Nephron (organoid): ENCODE measurements around the gene SELENOS.
A peak's percentile ranks its signal among the peaks of the same experiment; 100 is the strongest.

ENCODE experiments used
- H3K27ac Mint-ChIP-seq, 3 experiments: 2 replicates each; pipeline ENCODE4 v1.8.0; 2020; ENCODE audit warnings: mixed read lengths in 3 of 3, mild to moderate bottlenecking in 2 of 3, moderate library complexity in 1 of 3
- H3K27me3 Mint-ChIP-seq: 2 replicates; pipeline ENCODE4 v1.8.0; 2021; ENCODE audit warnings: low read depth, mild to moderate bottlenecking, moderate library complexity, mixed read lengths
- H3K36me3 Mint-ChIP-seq: 2 replicates; pipeline ENCODE4 v1.8.0; 2020; ENCODE audit warnings: low read depth, mixed read lengths
- H3K4me1 Mint-ChIP-seq: 2 replicates; pipeline ENCODE4 v1.8.0; 2020; ENCODE audit warnings: mixed read lengths
- H3K4me3 Mint-ChIP-seq, 3 experiments: 2 replicates each; pipeline ENCODE4 v1.8.0; 2020; ENCODE audit warnings: mild to moderate bottlenecking in 3 of 3, mixed read lengths in 3 of 3, moderate library complexity in 2 of 3
- H3K9me3 Mint-ChIP-seq: 2 replicates; pipeline ENCODE4 v1.8.0; 2020; ENCODE audit warnings: mixed read lengths
- CTCF ChIP-seq, 3 experiments: fragments of 200-600 bp; sonication (generic); IDR thresholded peaks; one replicate each; pipeline ENCODE4 v1.5.0; 2021; ENCODE audit warnings: antibody characterized with exemption in 3 of 3; ENCODE audit not compliant: unreplicated experiment in 3 of 3

The SELENOS gene

DNA sequence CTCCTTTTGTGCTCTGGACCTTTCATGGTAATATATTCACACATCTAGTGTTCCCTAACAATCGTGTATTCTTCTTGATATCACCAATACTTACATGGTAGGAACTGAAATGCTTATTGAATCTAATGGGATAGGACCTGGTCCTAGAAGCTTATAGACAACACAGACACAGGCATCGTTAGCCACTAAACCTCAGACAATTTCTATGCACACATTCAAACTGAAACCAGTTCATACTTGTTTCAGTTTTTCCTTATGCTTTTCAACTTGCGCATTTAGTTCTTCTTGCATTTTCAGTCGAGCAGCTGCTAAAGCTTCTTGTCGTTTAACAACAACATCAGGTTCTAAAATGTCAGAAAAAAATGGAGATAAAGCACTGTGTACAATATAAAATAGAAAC, 2.3 kb downstream of the SELENOS start:
- Mint-ChIP-seq H3K4me3 (peak overlapping the region; percentile 8 to 97 (median 78)), H3K36me3 (peaks cover 53% of the 10 kb centered on the region), H3K9me3 (no peaks in the 10 kb centered on the region), H3K27ac (no peak overlapping the region), H3K4me1 (peaks cover 13% of the 10 kb centered on the region), H3K27me3 (no peaks in the 10 kb centered on the region)
- TF ChIP-seq CTCF (IDR thresholded peaks at IDR 0.05; ENCODE audit: unreplicated experiment in 3 of 3): no peak

DNA sequence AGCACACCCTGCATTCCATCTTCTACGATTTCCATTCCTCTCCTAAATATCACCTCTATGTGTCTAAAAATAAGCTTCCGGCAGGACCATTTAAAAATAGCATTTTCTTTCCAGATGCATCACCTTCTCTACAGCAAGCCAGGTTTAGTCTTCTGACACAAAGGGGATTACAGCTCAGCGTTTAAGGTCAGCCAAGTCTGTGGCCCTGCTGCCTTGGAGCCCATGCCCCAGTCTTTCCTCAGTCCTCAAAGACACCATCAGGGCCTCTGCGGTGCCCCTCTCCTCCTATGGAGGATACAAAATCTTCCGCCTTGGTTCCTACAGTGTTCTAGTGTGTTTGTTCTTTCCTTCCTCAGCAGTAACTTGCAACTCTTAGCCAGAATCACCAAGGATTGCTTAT, 3.8 kb downstream of the SELENOS start:
- TF ChIP-seq CTCF (IDR thresholded peaks at IDR 0.05; ENCODE audit: unreplicated experiment in 3 of 3): no peak
- Mint-ChIP-seq H3K9me3 (no peaks in the 10 kb centered on the region), H3K4me3 (no peak overlapping the region), H3K27ac (no peak overlapping the region), H3K4me1 (peaks cover 11% of the 10 kb centered on the region), H3K27me3 (no peaks in the 10 kb centered on the region), H3K36me3 (peaks cover 60% of the 10 kb centered on the region)

- peaks cover 60% of the 10 kb centered on the region for H3K36me3 Mint-ChIP-seq
- no peaks in the 10 kb centered on the region for H3K9me3 Mint-ChIP-seq
- peaks cover 1% of the 10 kb centered on the region for H3K4me1 Mint-ChIP-seq
- no peak for TF ChIP-seq CTCF (IDR thresholded peaks at IDR 0.05; ENCODE audit: unreplicated experiment in 3 of 3)
- H3K27ac Mint-ChIP-seq: no peak overlapping the region
- no peak overlapping the region for H3K4me3 Mint-ChIP-seq
- no peaks in the 10 kb centered on the region for H3K27me3 Mint-ChIP-seq
These were observed 4.7 kb downstream of the SELENOS start for GRCh38 chr15:101272584-101272983.

- H3K9me3 Mint-ChIP-seq: no peaks in the 10 kb centered on the region
- H3K27ac Mint-ChIP-seq: no peak overlapping the region
- H3K36me3 Mint-ChIP-seq: peaks cover 55% of the 10 kb centered on the region
- H3K4me3 Mint-ChIP-seq: no peak overlapping the region
- no peaks in the 10 kb centered on the region for H3K27me3 Mint-ChIP-seq
- H3K4me1 Mint-ChIP-seq: peaks cover 5% of the 10 kb centered on the region
- peak; percentile 9 to 25 (median 25) for TF ChIP-seq CTCF (IDR thresholded peaks at IDR 0.05; ENCODE audit: unreplicated experiment in 3 of 3)
These were observed 7.6 kb downstream of the SELENOS start for GRCh38 chr15:101269479-101270223.

DNA sequence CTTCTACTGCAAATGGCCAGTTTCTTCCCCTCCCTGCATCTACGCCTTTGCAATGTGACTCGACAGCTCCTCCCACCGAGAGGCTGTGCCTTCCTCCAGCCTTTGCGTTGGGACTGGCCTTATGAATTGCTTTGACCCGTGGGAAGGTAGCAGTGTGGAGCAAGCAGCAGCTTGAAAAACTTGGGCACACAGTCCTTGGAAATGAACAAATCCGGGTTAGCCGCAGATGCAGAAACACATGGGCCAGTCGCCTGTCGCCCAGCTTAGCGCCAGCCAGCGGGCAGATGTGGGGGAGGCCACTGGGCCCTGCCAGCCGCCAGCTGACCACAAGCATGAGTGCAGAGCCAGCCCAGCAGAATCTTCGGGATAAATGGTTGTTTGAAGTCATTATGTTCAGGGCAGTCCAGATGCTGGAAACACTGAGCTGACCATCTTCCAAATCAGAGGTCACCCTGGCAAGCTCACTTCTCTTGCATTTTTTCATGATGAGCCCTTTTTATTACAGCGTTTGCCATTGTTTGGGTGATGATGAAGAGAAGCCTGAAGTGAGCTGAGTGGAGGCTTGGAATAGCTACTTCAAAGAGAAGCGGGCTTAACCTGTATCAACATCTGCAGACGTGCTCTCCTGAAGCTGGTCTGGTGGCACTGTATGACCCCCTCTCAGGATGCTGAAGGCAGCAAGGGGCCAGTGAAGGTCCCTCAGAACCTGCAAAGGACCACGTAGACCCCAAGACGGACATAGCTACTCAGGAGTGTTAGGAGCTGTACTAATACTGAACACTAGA, 9.8 kb downstream of the SELENOS start:
- Mint-ChIP-seq H3K27ac (no peak overlapping the region), H3K4me1 (peaks cover 5% of the 10 kb centered on the region), H3K9me3 (no peaks in the 10 kb centered on the region), H3K36me3 (peaks cover 34% of the 10 kb centered on the region), H3K27me3 (no peaks in the 10 kb centered on the region), H3K4me3 (no peak overlapping the region)
- no peak for TF ChIP-seq CTCF (IDR thresholded peaks at IDR 0.05; ENCODE audit: unreplicated experiment in 3 of 3)
